Fibroblast of lung (primary cell): ENCODE results near the gene MUC6. TPM values are rescaled to one million over a fixed set of nuclear protein-coding genes. Genes with fewer than 3 reads are reported as not detected.

ENCODE experiments used
- DNase-seq, 2 donors: peaks; one replicate each; pipeline versions ENCODE4 v3.0.0 to v3.0.0-alpha.2; 2010; ENCODE audit warnings: low read depth in 2 of 2
- H2AFZ ChIP-seq: 2 replicates; pipeline ENCODE4 v1.5.1; 2012; ENCODE audit warnings: low read length, control low read depth, inconsistent platforms
- H3K27ac ChIP-seq: 2 replicates; pipeline ENCODE4 v1.5.1; 2011; ENCODE audit warnings: low read length, control low read depth; ENCODE audit not compliant: insufficient read depth
- H3K27me3 ChIP-seq: 2 replicates; pipeline ENCODE4 v1.5.1; 2011; ENCODE audit warnings: mild to moderate bottlenecking, low read length; ENCODE audit not compliant: control insufficient read depth, insufficient read depth
- H3K36me3 ChIP-seq: 2 replicates; pipeline ENCODE4 v1.5.1; 2011; ENCODE audit warnings: low read length; ENCODE audit not compliant: control insufficient read depth, insufficient read depth
- H3K4me1 ChIP-seq: 2 replicates; pipeline ENCODE4 v1.5.1; 2011; ENCODE audit warnings: low read length; ENCODE audit not compliant: control insufficient read depth, insufficient read depth; ENCODE audit errors: extremely low read depth
- H3K4me2 ChIP-seq: 2 replicates; pipeline ENCODE4 v1.5.1; 2011; ENCODE audit warnings: low read length, control low read depth; ENCODE audit not compliant: insufficient read depth; ENCODE audit errors: extremely low read depth
- H3K4me3 ChIP-seq, 4 experiments: fragments of 200-600 bp in 1 of 4; sonication (generic) in 1 of 4; replicated peaks in 1 of 4; 2 replicates each; pipeline ENCODE4 v1.5.1; 2011 to 2016; ENCODE audit warnings: low read length in 4 of 4, low read depth in 3 of 4, mild to moderate bottlenecking in 3 of 4, control low read depth in 2 of 4, inconsistent platforms in 1 of 4, mixed read lengths in 1 of 4; ENCODE audit not compliant: insufficient read depth in 1 of 4; ENCODE audit errors: control extremely low read depth in 1 of 4
- H3K79me2 ChIP-seq: 2 replicates; pipeline ENCODE4 v1.5.1; 2012; ENCODE audit warnings: mild to moderate bottlenecking, low read length, inconsistent platforms; ENCODE audit not compliant: control insufficient read depth, insufficient read depth
- H3K9ac ChIP-seq: 2 replicates; pipeline ENCODE4 v1.5.1; 2011; ENCODE audit warnings: mild to moderate bottlenecking, low read length, control low read depth; ENCODE audit not compliant: insufficient read depth
- H3K9me3 ChIP-seq: 2 replicates; pipeline ENCODE4 v1.5.1; 2012; ENCODE audit warnings: low read depth, low read length; ENCODE audit not compliant: control insufficient read depth, insufficient read depth
- H4K20me1 ChIP-seq: 2 replicates; pipeline ENCODE4 v1.5.1; 2011; ENCODE audit warnings: low read length; ENCODE audit not compliant: control insufficient read depth, insufficient read depth; ENCODE audit errors: extremely low read depth
- CTCF ChIP-seq, 2 donors: IDR thresholded peaks in 1 of 2; conservative IDR thresholded peaks in 1 of 2; 1 replicate in 1 of 2; 2 replicates in 1 of 2; pipeline ENCODE4 v1.5.1; 2011 to 2012; ENCODE audit warnings: low read length in 2 of 2, control low read depth in 1 of 2, inconsistent platforms in 1 of 2, low read depth in 1 of 2, mild to moderate bottlenecking in 1 of 2
- EZH2 ChIP-seq: IDR thresholded peaks from 2 replicates; pipeline ENCODE4 v1.5.1; 2012; ENCODE audit warnings: low read length, control low read depth, mild to moderate bottlenecking; ENCODE audit errors: missing control alignments
- polyA plus RNA-seq, 2 donors: library from polyadenylated mRNA; depleted of rRNA in 1 of 2; stranded (reverse) in 1 of 2; unstranded in 1 of 2; fragments of >200 nt; gene quantifications; 2 replicates each; pipeline ENCODE4 v1.2.1, GENCODE V29; 2011 to 2012; ENCODE audit warnings: missing spikeins in 1 of 2
- total RNA-seq: library from RNA; depleted of rRNA; stranded (reverse); fragments of >200 nt; gene quantifications from 2 replicates; pipeline ENCODE4 v1.2.1, GENCODE V29; 2014

Gene MUC6
- total and polyA plus RNA-seq, 2 donors (not counting 1 experiment from before 2014, with no cell fraction given) = not detected

DNA sequence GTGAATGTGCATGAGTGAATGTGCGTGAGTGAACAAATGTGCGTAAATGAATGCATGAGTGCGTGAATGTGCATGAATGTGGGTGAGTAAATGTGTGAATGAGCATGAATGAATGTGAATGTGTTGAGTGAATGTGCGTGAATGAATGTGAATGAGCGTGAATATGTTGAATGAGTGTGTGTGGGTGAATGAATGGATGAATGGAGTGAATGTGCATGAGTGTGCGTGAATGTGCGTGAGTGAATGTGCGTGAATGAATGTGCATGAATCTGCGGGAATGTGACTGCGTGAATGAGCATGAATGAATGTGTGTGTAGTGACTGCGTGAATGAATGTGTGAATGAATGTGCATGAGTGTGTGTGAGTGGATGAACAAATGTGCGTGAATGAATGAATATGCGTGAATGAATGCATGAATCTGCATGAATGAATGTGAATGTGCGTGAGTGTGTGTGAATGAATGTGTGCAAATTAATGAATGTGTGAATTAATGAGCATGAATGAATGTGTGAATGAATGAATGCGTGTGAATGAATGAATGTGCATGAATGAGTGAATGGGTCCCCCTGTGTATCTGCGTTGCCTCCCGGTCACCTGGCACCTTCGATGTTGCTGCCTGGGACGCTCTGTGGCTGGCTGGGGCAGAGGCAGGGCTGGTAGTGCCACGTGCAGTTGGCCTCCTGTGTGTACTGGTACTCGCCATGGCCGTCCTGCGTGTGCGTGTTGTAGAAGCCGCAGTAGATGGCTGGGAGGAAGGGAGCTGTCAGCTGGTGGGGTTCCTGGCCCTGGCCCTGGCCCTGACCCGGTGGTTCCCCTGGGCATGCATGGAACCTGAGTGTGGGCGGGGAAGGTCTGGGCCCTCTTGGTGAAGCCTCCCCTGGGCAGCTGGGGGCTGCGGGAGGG, 13.4 kb downstream of the MUC6 start:
- no peak for DNase-seq
- H4K20me1 ChIP-seq = no peaks in the 10 kb centered on the region

GRCh38 chr11:1022411-1022810, 14.1 kb downstream of the MUC6 start:
- TF ChIP-seq EZH2 (no peak), CTCF (conservative IDR thresholded peaks at IDR 0.05 in 1 of 2, IDR thresholded peaks at IDR 0.05 in 1 of 2; ENCODE audit: low read depth in 1 of 2, low read length in 2 of 2) (no peak)
- no peaks in the 10 kb centered on the region for H3K9me3 ChIP-seq
- no peaks in the 10 kb centered on the region for H3K79me2 ChIP-seq
- no peak overlapping the region for H3K27ac ChIP-seq
- no peak for DNase-seq
- H3K4me3 ChIP-seq = no peak overlapping the region
- H3K4me2 ChIP-seq = no peak overlapping the region
- no peak overlapping the region for H2AFZ ChIP-seq
- H3K27me3 ChIP-seq = no peaks in the 10 kb centered on the region
- H3K4me1 ChIP-seq = no peaks in the 10 kb centered on the region
- no peaks in the 10 kb centered on the region for H4K20me1 ChIP-seq
- no peak overlapping the region for H3K9ac ChIP-seq
- H3K36me3 ChIP-seq = no peaks in the 10 kb centered on the region

More for the DNA sequence above, 13.4 kb downstream of the MUC6 start:
- no peak overlapping the region for H3K27ac ChIP-seq
- H3K4me3 ChIP-seq = no peak overlapping the region
- no peak overlapping the region for H3K4me2 ChIP-seq
- no peaks in the 10 kb centered on the region for H3K4me1 ChIP-seq
- H3K79me2 ChIP-seq = no peaks in the 10 kb centered on the region
- no peaks in the 10 kb centered on the region for H3K27me3 ChIP-seq
- H3K36me3 ChIP-seq = no peaks in the 10 kb centered on the region
- H3K9me3 ChIP-seq = no peaks in the 10 kb centered on the region
- no peak for TF ChIP-seq EZH2
- TF ChIP-seq CTCF (conservative IDR thresholded peaks at IDR 0.05 in 1 of 2, IDR thresholded peaks at IDR 0.05 in 1 of 2; ENCODE audit: low read depth in 1 of 2, low read length in 2 of 2) = no peak
- H2AFZ ChIP-seq = no peak overlapping the region
- H3K9ac ChIP-seq = no peak overlapping the region

- no peak for DNase-seq
- no peaks in the 10 kb centered on the region for H3K4me1 ChIP-seq
- no peaks in the 10 kb centered on the region for H3K79me2 ChIP-seq
- H3K4me3 ChIP-seq = no peak overlapping the region
- no peak overlapping the region for H3K27ac ChIP-seq
- H3K36me3 ChIP-seq = no peaks in the 10 kb centered on the region
- H2AFZ ChIP-seq = no peak overlapping the region
- H3K9me3 ChIP-seq = no peaks in the 10 kb centered on the region
- H3K27me3 ChIP-seq = no peaks in the 10 kb centered on the region
- TF ChIP-seq CTCF (conservative IDR thresholded peaks at IDR 0.05 in 1 of 2, IDR thresholded peaks at IDR 0.05 in 1 of 2; ENCODE audit: low read depth in 1 of 2, low read length in 2 of 2) (no peak), EZH2 (no peak)
- no peak overlapping the region for H3K4me2 ChIP-seq
- no peak overlapping the region for H3K9ac ChIP-seq
- no peaks in the 10 kb centered on the region for H4K20me1 ChIP-seq
Measured at GRCh38 chr11:1020211-1020905, 16.2 kb downstream of the MUC6 start.
